GM19351 (cell line): ENCODE results near the gene ZNF777.
"Not testable (repeated sequence)": the region's sequence is repeated elsewhere in the genome, so short reads cannot be mapped to it uniquely, and the experiment has no call there.

ENCODE experiments used
- ATAC-seq: cut with Tn5 transposase; IDR thresholded peaks from one replicate; pipeline ENCODE4 v1.9.1; 2021; ENCODE audit warnings: mild to moderate bottlenecking, moderate library complexity; ENCODE audit not compliant: unreplicated experiment

Gene ZNF777

GRCh38 chr7:149455175-149455950, 5.5 kb downstream of the ZNF777 start:
- no peak for ATAC-seq

DNA sequence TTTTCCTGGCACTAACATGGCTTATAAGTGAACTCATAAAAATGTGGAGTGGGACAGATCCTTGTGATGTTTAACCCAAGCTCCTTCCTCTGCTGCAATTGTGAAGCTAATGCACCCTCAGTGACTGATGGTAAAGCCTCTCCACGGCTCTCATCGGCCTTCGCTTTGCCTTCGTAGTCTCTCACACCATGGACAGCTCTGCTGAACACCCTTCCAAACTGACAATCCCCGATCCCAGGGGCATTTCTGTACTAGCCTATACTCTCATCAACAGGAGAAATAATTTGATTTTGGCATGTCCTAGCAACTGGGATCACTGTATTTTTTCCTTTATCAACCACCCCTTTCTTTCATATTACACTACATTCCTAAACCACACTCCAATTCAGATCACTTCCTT, 6.1 kb downstream of the ZNF777 start:
- ATAC-seq = no peak

DNA sequence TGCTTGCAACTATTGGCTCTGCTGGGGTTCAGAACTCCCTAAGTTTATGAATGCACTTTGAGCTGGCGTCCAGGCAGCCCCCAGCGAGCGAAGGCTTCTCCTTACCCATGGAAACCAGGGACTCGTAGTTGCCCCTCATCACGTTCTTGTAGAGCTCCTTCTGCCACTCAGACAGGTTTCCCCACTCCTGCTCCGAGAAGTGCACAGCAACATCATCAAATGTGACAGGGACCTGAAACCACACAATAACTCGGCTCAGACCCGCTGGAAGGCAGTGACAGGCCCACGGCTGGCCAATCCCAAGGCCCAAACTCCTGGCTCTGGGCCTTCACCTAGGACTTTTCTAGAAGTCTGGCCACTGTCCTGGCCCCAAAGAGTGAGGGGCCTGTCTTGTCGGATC, 6.9 kb downstream of the ZNF777 start:
- ATAC-seq = no peak

- ATAC-seq = no peak
Observed at GRCh38 chr7:149450821-149451220, 10.0 kb downstream of the ZNF777 start.

- ATAC-seq = no peak
Observed at GRCh38 chr7:149449897-149450296, 11.0 kb downstream of the ZNF777 start.

DNA sequence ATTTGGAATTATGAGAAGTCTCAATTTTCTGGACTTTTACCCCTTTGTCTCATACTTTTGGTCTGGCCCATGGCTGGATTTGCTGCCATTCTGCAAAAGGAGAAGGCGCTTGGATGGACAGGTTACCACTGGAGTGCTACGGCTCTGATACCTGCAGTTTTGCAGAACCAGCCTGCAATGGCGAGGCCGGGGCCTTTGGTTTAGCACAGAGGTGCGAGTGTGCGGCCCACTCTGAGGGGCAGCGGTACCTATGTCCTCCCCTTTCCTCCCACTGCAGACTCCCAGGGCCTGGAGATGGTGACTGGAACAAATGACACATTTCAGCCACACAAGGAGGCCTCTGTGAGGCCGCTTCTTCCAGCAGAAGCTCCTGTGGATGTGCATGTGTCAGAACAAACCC, 11.9 kb downstream of the ZNF777 start:
- ATAC-seq = no peak

- not testable (repeated sequence) for ATAC-seq
Observed at GRCh38 chr7:149446026-149446425, 14.8 kb downstream of the ZNF777 start.

DNA sequence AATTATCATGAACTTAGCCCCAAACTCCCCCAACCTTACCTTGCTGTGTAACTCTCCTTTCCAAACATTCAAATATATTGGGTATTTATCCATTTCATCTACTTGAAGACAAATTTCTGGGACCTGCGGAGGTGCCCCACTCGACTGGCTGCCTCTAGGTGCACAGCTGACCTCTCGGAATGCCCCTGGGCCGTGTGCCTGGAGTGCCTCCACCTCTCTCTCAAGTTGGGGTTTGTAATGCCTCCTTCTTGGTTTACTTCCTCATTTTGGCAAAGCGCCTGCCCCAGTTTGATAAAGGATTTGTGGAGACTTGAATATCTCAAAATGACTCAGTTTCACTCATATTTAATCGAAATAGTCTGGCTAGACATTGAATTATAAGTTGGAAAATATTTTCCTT, 16.6 kb downstream of the ZNF777 start:
- no peak for ATAC-seq

GRCh38 chr7:149443523-149443922, 17.3 kb downstream of the ZNF777 start:
- no peak for ATAC-seq

DNA sequence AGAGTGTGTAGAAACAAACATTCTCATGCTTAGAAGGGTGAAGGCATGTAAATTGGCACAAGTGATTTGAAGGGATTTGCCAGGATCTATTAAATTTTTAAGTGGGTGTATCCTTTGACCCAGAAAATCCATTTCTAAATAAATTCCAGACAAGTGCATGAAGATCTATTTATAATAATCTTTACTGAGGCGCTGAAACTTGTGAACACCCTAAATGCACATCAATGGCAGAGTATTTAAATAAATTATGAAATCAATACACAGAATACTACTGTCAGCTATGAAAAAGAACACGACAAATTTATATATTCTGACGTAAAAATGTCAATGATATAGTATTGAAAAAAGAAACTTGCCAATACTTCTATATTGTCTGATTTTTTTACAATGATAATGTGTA, 17.9 kb downstream of the ZNF777 start:
- no peak for ATAC-seq

- no peak for ATAC-seq
Observed at GRCh38 chr7:149440222-149440621, 20.6 kb downstream of the ZNF777 start.

GRCh38 chr7:149436358-149436757, 24.5 kb downstream of the ZNF777 start:
- ATAC-seq = no peak

DNA sequence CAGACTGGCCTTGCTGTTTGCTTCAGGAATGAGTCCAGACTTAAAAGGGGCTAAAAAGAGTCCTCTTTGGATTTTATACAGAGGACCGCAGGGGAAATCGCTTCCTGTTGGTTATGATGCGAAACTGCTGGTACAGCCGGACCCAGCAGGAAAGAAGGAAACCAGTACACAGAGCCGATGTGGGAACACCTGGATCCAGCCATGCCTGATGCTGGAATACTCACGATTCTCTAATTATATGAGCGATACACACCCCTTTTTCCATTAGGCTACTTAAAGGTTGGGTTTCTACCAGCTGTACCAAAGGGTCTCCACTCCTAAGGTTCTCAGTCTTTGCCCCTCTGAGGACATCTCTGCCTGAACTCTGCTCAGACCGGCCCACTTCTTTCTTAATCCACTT, 27.7 kb downstream of the ZNF777 start:
- no peak for ATAC-seq

GRCh38 chr7:149432121-149432691, 28.7 kb downstream of the ZNF777 start:
- ATAC-seq = no peak

DNA sequence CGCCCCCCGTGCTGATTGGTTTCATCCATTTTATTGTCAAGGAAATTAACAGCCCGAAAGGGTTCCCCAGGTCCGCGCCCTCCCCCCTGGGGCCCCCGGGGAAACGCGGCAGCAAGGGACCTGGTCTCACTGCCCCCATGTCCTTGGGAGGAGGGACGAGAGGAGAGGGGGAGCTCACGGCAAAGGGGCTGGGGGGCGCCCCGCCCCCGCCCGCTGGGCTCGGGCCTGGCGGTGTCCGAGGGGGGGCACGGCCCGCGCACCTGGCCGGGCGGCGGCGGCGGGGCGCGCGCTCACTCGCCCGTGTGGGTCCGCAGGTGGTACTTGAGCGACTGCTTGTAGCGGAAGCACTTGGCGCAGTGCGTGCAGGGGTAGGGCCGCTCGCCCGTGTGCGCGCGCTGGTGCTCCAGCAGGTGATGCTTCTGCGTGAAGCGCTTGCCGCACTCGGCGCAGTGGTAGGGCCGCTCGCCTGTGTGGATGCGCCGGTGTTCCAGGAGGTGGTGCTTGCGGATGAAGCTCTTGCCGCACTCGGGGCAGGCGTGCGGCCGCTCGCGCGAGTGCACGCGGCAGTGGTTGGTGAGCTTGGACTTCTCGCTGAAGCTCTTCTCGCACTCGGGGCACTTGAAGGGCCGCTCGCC, 29.3 kb downstream of the ZNF777 start:
- no peak for ATAC-seq

GRCh38 chr7:149430192-149430591, 30.7 kb downstream of the ZNF777 start:
- no peak for ATAC-seq

- no peak for ATAC-seq
Observed at GRCh38 chr7:149427893-149428292, 33.0 kb downstream of the ZNF777 start.

GRCh38 chr7:149427096-149427680, 33.7 kb downstream of the ZNF777 start:
- no peak for ATAC-seq

DNA sequence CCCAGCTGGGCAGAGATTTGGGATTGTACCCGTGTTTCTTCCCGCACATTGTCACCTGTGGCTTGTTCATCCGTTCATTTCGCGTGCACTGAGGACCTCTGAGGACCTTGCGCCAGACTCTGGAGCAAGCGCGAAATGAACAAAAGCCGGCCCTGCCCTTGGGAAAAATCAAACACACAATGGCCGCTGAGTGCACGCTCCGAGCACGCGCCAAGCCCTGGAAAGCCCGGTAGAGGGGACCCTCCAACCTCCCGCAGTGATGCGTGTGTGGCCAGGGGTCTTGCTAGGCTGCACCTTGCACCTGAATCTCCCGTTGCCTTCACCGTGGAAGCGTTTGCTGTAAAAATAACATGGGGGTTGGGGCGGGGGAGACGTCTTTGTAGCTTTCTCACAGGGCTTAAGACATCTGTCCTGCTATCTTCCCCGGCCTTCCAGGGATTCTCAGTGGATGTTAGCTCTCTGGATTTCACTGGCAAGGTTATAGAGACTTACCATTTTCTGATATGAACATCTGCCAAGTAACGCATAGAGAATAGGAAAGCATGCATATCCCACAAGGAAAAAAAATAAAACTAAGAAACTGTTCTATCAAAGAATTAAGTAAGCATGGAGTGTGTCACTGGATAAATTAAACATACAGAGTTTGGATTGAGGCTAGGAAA, 37.3 kb downstream of the ZNF777 start:
- no peak for ATAC-seq

GRCh38 chr7:149422914-149423301, 38.0 kb downstream of the ZNF777 start:
- no peak for ATAC-seq

DNA sequence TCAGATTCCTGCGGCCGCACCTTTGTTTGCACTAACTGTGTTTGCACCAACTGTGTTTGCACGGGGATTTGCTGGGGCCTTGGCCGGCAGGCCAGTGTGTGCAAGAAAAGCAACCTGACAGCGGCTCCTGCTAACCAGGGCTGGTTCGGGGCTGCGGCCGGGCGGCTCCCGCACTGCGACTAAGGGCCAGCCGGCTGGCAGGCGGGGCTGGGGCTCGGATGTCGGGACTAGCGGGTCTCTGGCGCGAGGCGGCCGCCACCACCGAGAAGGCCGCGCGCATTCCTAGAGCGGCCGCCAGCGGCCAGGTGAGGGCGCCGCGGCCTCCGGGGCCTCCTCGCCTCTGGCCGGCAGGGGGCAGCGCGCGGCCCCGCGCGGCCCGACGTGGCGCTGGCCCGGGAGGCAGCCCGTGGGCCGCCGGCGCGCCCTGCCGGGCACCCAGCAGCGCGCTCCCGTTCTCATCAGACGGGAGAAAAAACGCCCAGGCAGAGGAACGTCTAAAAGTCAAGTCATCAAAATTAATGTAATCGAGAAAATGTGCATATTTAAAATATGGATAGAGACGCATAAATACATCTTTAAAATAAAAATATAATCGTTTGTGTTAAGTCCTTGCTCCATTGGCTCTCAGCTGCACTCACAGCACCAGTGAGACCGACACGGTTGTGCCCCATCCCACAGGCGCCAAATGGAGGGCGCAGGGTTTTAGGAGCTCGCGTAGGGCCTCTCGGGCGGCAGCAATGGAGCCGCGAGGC, 38.5 kb downstream of the ZNF777 start:
- peak; percentile 95 for ATAC-seq
